HepG2 (cell line): ENCODE results near the gene CNTD1. TPM values are rescaled to one million over a fixed set of nuclear protein-coding genes. Genes with fewer than 3 reads are reported as not detected.

ENCODE experiments used
- GABPA ChIP-seq, 2 experiments: IDR thresholded peaks; 2 replicates each; pipeline ENCODE4 v1.6.1; 2011 to 2016; ENCODE audit warnings: low read depth in 2 of 2, low read length in 1 of 2, missing biosample characterization in 1 of 2, missing genetic modification characterization in 1 of 2
- HMG20B ChIP-seq: conservative IDR thresholded peaks from 2 replicates; pipeline ENCODE4 v1.6.1; 2016; ENCODE audit warnings: missing genetic modification reagents, missing compliant biosample characterization
- HNRNPK ChIP-seq: fragments of 200-400 bp; formaldehyde crosslinking; IDR thresholded peaks from 2 replicates; pipeline ENCODE4 v1.6.1; 2018; ENCODE audit warnings: low read length, low read depth, moderate library complexity, mild to moderate bottlenecking; ENCODE audit not compliant: poor library complexity, severe bottlenecking
- KLF15 ChIP-seq: sonication (generic); formaldehyde crosslinking; IDR thresholded peaks from 2 replicates; pipeline ENCODE4 v1.8.1; 2023; ENCODE audit warnings: borderline replicate concordance, mild to moderate bottlenecking, inconsistent platforms, missing genetic modification reagents, mixed read lengths
- KMT2A ChIP-seq: sonication (generic); formaldehyde crosslinking; IDR thresholded peaks from 2 replicates; pipeline ENCODE4 v1.4.0; 2020; ENCODE audit warnings: missing genetic modification reagents
- MIXL1 ChIP-seq: IDR thresholded peaks from 2 replicates; pipeline ENCODE4 v1.6.1; 2016
- NFE2L1 ChIP-seq: sonication (generic); formaldehyde crosslinking; IDR thresholded peaks from 2 replicates; pipeline ENCODE4 v1.4.0; 2020; ENCODE audit warnings: missing genetic modification reagents, mild to moderate bottlenecking, borderline replicate concordance
- PHB2 ChIP-seq: fragments of 450-650 bp; IDR thresholded peaks from 2 replicates; pipeline ENCODE4 v1.6.1; 2018; ENCODE audit not compliant: partially characterized antibody
- PRPF4 ChIP-seq: fragments of 200-400 bp; formaldehyde crosslinking; IDR thresholded peaks from 2 replicates; pipeline ENCODE4 v1.6.1; 2016; ENCODE audit warnings: low read length, low read depth; ENCODE audit not compliant: poor library complexity, severe bottlenecking
- U2AF1 ChIP-seq: fragments of 200-400 bp; formaldehyde crosslinking; optimal IDR thresholded peaks from 2 replicates; pipeline ENCODE3; 2017; ENCODE audit warnings: mild to moderate bottlenecking, low read depth, low read length
- ZBTB26 ChIP-seq: IDR thresholded peaks from 2 replicates; pipeline ENCODE4 v1.6.1; 2016; ENCODE audit warnings: missing compliant biosample characterization, missing genetic modification reagents, borderline replicate concordance
- ZBTB39 ChIP-seq: sonication (generic); formaldehyde crosslinking; IDR thresholded peaks from 2 replicates; pipeline ENCODE4 v1.5.0; 2020; ENCODE audit warnings: missing genetic modification reagents
- ZBTB4 ChIP-seq: sonication (generic); formaldehyde crosslinking; IDR thresholded peaks from 2 replicates; pipeline ENCODE4 v1.4.0; 2020; ENCODE audit warnings: missing genetic modification reagents, mild to moderate bottlenecking, borderline replicate concordance
- ZFP90 ChIP-seq: sonication (generic); formaldehyde crosslinking; IDR thresholded peaks from 2 replicates; pipeline ENCODE4 v1.8.0; 2022; ENCODE audit warnings: missing genetic modification reagents, mild to moderate bottlenecking, inconsistent platforms, borderline replicate concordance
- ZNF225 ChIP-seq: sonication (generic); formaldehyde crosslinking; IDR thresholded peaks from 2 replicates; pipeline ENCODE4 v1.4.0; 2020; ENCODE audit warnings: mild to moderate bottlenecking, missing genetic modification reagents
- ZNF235 ChIP-seq: sonication (generic); formaldehyde crosslinking; IDR thresholded peaks from 2 replicates; pipeline ENCODE4 v1.8.1; 2023; ENCODE audit warnings: mild to moderate bottlenecking, missing genetic modification reagents, borderline replicate concordance
- ZNF24 ChIP-seq: fragments of 450-650 bp; IDR thresholded peaks from 2 replicates; pipeline ENCODE4 v1.6.1; 2017; ENCODE audit warnings: antibody characterized with exemption, mild to moderate bottlenecking
- ZNF543 ChIP-seq: sonication (generic); formaldehyde crosslinking; IDR thresholded peaks from 2 replicates; pipeline ENCODE4 v1.4.0; 2020; ENCODE audit warnings: mild to moderate bottlenecking, missing genetic modification reagents
- ZNF567 ChIP-seq: sonication (generic); formaldehyde crosslinking; IDR thresholded peaks from 2 replicates; pipeline ENCODE4 v1.8.1; 2023; ENCODE audit warnings: mild to moderate bottlenecking, missing genetic modification reagents, borderline replicate concordance
- ZNF704 ChIP-seq: sonication (generic); formaldehyde crosslinking; IDR thresholded peaks from 2 replicates; pipeline ENCODE4 v1.8.1; 2023; ENCODE audit warnings: mild to moderate bottlenecking, inconsistent platforms, moderate library complexity, missing genetic modification reagents, borderline replicate concordance
- ZNF792 ChIP-seq: IDR thresholded peaks from 2 replicates; pipeline ENCODE4 v1.6.1; 2016
- polyA plus RNA-seq, 8 experiments: library from polyadenylated mRNA; depleted of rRNA in 3 of 8; stranded (reverse) in 7 of 8; unstranded in 1 of 8; fragments of >200 nt; fragmentation: Illumina TruSeq in 4 of 8; extraction: Trizol in 4 of 8; gene quantifications; 2 replicates each; pipeline versions ENCODE4 v1.2.1 to v1.2.3, GENCODE V29; 2011 to 2016; ENCODE audit warnings: low read depth in 4 of 8, missing spikeins in 1 of 8, mixed read lengths in 1 of 8; ENCODE audit not compliant: insufficient read depth in 1 of 8
- total RNA-seq, 5 experiments: library from RNA; depleted of rRNA; stranded (reverse); fragments of >200 nt; fragmentation: Illumina TruSeq; extraction: Trizol; gene quantifications; 2 replicates each; pipeline ENCODE4 v1.2.3, GENCODE V29; 2016; ENCODE audit warnings: low read depth in 1 of 5

Gene CNTD1
- total and polyA plus RNA-seq, 2 of the 13 experiments (the other 11 are each of a cell fraction or from before 2014, with no cell fraction given): 0.11 to 0.15 TPM

GRCh38 chr17:42853968-42854790 is 55.5 kb downstream of the CNTD1 start (continued):
- TF ChIP-seq HMG20B (CRISPR knock-in tag) (0 out of 2 replicates have a peak, but pooled peaks have one; percentile 22), U2AF1 (no peak), ZNF225 (CRISPR knock-in tag) (peak; percentile 82; the same call in 1 of the 2 replicates), ZNF24 (0 out of 2 replicates have a peak, but pooled peaks have one; percentile 50), MIXL1 (CRISPR knock-in tag) (no peak), PRPF4 (no peak), ZNF704 (CRISPR knock-in tag) (no peak), KMT2A (CRISPR knock-in tag) (no peak), ZBTB26 (peak; percentile 11; the same call in 1 of the 2 replicates), NFE2L1 (CRISPR knock-in tag) (no peak), ZNF792 (CRISPR knock-in tag) (no peak), ZBTB4 (CRISPR knock-in tag) (peak; percentile 65; the same call in 1 of the 2 replicates), ZNF543 (CRISPR knock-in tag) (0 out of 2 replicates have a peak, but pooled peaks have one; percentile 78), ZNF567 (CRISPR knock-in tag) (no peak), ZBTB39 (CRISPR knock-in tag) (peak; percentile 21; the same call in 1 of the 2 replicates), HNRNPK (no peak), ZFP90 (CRISPR knock-in tag) (peak; percentile 69; the same call in 1 of the 2 replicates), PHB2 (no peak), GABPA (IDR thresholded peaks at IDR 0.05; ENCODE audit: low read depth, low read length) (peak; percentile 44), GABPA (CRISPR knock-in tag; IDR thresholded peaks at IDR 0.05; ENCODE audit: low read depth) (peak; percentile 80), ZNF235 (no peak), KLF15 (no peak)
